Muscle of arm (tissue), 12 donors: Measurements from ENCODE around the gene ITGA3. TPM values are rescaled to one million over a fixed set of nuclear protein-coding genes. Genes with fewer than 3 reads are reported as not detected.

ENCODE experiments used
- DNase-seq: peaks from one replicate; pipeline ENCODE4 v3.0.0-alpha.2; 2013
- polyA plus RNA-seq, 12 donors: library from polyadenylated mRNA; unstranded; fragments of 120-200 nt; gene quantifications; one replicate each; pipeline ENCODE4 v1.2.1, GENCODE V29; 2013; ENCODE audit not compliant: insufficient read length in 12 of 12

ITGA3 gene
- polyA plus RNA-seq, 12 donors, result 16.5 to 44.0 (median 30.0) TPM; not detected in 1

GRCh38 chr17:50091918-50092285 is 36.0 kb downstream of the ITGA3 start:
- no peak for DNase-seq

GRCh38 chr17:50093246-50093645 is 37.3 kb downstream of the ITGA3 start:
- DNase-seq, result no peak

DNA sequence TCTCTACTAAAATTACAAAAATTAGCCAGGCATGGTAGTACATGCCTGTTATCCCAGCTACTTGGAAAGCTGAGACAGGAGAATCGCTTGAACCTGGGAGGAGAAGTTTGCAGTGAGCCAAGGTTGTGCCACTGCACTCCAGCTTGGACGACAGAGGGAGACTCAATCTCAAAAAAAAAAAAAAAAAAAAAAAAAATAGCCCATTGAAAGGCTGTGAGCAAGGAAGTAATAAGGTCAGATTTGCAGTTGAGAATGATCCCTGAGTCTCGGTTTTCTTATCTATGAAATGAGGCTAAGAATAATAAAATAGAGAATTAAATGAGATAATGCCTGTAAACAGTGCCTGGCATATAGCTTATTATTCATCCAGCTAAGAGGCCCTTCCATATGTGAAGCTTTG is 37.9 kb downstream of the ITGA3 start:
- no peak for DNase-seq

DNA sequence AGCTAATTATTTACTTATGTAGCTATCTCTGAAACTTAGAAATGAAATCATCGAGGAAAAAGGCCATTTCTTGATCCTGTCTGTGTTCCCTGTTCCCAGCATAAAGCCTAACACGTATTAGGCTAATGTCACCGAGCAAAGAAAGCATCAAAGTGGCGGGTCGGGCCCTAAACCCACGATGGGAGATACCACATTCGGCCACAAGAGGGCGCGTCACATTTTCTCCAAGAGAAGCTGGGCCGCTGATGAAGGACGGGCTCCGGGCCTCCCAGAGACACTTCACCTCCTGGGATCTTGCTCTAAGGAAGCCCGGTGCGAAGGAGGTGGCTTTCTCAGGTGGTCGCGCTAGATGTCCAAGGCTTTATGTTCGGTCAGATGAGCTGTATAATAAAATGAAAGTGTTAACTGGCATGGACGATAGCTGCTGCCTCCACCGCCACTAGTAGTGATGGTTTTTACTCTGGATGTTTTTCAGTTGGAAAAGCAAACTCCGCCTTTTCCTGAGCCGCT is 38.4 kb downstream of the ITGA3 start:
- DNase-seq, result peak; percentile 94

- DNase-seq, result peak; percentile 97
These were observed 39.1 kb downstream of the ITGA3 start, which contains the start of gene PDK2 for GRCh38 chr17:50094753-50095619. PDK2 (plus strand) TSS chr17:50095351; CDS start chr17:50095436, 85 bp downstream.

- DNase-seq, result no peak
These were observed 39.7 kb downstream of the ITGA3 start for GRCh38 chr17:50095626-50096037.

DNA sequence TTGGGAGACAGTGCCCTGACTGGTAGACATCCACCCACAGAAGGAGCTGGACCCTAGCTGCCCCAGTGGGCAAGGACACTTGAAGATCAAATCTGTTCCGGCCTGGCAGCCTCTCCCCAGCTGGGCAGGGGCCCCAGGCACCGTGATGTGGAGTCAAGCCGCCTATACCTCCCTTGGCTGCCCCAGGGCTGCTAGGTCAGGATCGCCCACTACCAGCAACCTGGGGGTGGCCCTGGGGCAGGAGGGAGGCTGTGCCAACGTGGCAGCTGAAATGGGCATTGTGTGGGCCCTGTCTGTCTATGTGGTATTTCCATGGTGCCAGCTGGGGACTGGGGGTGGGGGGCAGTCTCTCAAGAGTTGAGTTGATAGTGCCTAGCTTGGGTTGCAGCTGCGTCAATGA is 40.2 kb downstream of the ITGA3 start:
- no peak for DNase-seq

GRCh38 chr17:50096758-50097157 is 40.8 kb downstream of the ITGA3 start:
- DNase-seq, result no peak

GRCh38 chr17:50097455-50097854 is 41.5 kb downstream of the ITGA3 start:
- DNase-seq, result no peak

DNA sequence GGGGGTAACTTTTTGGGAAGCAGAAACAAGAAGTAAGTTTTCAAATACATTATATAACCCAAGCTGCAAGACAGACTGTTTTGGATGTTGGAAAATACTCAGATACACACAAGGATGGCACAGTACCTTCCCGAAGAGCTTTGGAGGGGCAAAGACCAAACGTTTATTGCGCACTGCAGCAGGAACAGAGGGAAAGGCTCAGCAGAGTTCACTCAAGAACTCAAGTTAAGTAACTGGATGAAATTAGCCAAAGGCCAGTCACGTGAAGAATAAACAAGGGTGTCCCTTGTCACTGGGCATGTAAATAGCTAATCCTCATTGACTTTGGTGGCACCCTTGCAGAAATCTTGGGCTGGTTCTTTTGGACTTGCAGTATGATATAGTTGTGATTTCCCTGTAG is 42.0 kb downstream of the ITGA3 start:
- DNase-seq, result no peak

DNA sequence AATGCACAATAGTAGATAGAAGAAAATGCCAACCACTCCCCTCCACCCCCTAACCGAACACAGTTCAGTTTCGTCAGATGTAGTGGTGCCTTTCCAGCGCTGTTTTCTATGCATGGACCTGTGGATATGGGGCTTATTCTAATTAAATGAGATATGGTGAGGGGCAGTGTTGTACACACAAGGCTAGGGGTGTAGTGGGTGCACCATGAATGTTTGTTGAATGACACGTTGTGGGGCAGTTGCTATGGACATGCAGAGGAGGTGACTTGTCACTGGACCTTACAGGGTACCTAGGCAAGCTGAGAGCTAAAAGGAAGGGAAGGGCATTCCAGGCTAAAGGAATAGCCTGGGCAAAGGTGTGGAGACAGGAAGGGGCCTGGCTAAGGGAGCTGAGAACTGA is 42.7 kb downstream of the ITGA3 start:
- DNase-seq, result no peak

- no peak for DNase-seq
These were observed 43.1 kb downstream of the ITGA3 start for GRCh38 chr17:50099003-50099402.

DNA sequence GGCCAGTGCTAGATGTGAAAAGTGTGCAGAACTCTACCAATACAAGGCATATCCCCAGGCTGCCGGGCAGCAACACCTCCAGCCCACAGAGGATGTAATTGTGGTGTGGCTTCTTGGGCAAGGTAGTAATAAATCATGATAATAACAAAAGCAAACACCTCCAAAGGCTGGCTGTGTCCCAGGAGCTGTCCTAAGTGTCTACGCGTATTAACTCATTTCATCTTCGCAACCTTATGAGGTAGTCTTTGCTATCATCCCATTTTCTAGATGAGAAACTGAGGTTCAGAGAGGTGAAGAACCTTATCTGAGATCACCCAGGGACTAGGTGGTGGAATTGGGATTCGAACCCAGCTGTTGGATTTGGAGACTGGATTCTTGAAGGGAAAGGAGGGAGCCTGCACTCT is 44.6 kb downstream of the ITGA3 start:
- DNase-seq, result no peak

DNA sequence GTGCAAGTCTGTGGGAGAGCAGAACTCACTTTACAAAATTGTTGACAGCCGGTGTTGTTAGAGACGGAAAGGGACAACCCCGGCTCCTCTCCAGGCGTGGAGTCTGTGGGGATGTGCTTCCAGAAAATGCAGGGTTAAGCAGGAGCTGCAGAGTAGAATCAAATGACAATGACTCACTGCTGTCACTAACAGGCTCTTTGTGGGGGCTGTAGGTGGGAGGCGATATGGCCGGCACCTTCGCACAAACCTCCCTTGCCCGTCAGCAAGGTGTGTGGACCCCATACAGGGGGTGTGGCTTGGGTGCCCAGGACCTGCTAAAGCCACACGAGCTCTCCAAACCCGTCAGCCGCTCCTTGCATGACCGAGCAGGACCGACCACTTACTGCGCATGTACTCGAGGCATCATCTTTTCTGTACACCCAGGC is 45.0 kb downstream of the ITGA3 start:
- no peak for DNase-seq

DNA sequence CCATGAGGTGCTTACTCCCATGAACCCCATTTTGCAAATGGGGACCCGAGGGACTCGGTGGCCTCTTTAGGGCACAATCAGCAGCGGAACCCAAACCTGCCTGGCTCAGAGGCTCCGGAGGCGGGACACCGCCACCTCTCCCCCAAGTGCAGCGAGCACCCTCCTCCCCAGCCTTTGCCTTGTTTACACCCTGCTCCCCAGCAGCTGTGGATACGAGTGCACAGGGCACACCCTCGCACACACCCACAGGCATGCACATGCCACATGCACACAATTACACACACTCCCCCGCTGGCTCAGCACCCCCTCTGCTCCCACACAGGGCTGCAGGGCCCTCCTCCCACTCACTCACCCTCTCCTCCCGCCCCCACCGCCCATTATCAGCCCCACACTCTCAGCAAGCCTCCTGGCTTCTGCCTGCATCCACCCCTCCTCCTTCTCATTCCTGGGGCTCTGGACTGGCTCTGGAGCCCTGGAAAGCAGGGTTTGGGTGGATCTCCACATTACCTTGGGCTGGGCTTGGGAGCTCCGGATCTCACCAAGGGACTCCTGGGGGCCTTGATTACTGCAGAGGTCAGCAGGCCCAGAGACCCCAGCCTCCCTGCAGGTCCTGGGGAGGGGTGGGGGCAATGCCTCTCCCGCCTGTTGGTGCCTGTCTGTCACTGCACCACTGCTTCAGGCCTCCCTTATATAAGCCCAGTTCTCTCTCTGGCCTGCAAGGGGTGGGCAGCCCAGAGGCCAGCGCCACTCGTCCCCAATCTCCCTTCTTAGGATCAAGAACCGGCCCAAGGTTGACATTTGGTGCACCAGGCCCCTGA is 45.6 kb downstream of the ITGA3 start:
- no peak for DNase-seq

GRCh38 chr17:50102164-50102991 is 46.5 kb downstream of the ITGA3 start:
- no peak for DNase-seq

DNA sequence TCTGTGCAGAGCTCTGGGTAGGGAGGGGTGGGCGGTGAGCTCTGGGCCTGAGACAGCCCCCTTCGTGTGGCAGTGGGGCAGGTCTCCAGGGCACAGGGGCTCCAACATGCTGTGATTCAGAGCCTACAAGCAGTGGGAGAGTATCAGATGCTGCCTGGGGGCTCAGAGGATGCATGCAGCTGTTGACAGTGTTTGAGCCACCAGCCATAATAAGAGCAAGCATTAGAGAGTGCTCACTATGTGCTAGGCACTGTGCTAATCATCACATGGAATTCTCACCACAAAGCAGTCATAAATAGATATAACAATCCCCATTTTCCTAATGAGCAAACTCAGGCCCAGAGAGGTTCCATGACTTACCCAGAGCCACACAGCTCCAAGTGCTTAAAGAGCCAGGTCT is 47.3 kb downstream of the ITGA3 start:
- no peak for DNase-seq

GRCh38 chr17:50103941-50104340 is 48.0 kb downstream of the ITGA3 start:
- no peak for DNase-seq

- DNase-seq, result no peak
These were observed 49.9 kb downstream of the ITGA3 start for GRCh38 chr17:50105811-50106210.

GRCh38 chr17:50106393-50107131 is 50.7 kb downstream of the ITGA3 start:
- no peak for DNase-seq

DNA sequence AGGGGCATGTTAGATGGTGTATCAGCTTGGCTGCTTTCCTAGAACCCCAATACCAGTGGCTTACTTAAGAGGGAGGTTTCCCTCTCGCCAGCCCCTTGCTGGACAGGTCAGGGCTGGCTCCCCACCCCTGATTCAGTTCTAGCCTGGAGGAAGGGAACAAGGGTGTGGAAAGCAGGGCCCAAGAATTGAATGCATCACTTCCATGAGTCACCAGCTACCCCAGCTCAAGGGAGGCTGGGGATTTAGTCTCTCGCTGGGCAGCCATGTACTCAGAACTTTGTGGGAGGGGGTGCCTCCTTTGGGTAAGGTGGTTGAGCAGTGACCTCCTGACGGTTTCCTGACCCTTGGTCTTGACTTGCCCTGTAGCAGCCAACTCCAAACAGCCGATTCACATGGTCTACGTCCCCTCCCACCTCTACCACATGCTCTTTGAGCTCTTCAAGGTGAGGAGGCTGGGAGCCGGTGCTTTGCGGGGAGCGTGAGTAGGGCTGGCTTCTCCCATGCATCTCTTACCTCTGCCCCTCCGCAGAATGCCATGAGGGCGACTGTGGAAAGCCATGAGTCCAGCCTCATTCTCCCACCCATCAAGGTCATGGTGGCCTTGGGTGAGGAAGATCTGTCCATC is 52.0 kb downstream of the ITGA3 start:
- DNase-seq, result no peak
